Ovary (tissue), 9 donors: ENCODE results near the gene RPRD1B. TPM values are rescaled to one million over a fixed set of nuclear protein-coding genes. Genes with fewer than 3 reads are reported as not detected.

ENCODE experiments used
- DNase-seq, 5 donors: peaks; one replicate each; pipeline ENCODE4 v3.0.0-alpha.2; 2019 to 2020
- H3K27ac ChIP-seq, 2 donors: fragments of 200-600 bp; one replicate each; pipeline versions ENCODE4 v1.5.1 to v1.8.0; 2019 to 2022
- H3K27me3 ChIP-seq: fragments of 200-600 bp; one replicate; pipeline ENCODE4 v1.8.0; 2022
- H3K36me3 ChIP-seq: fragments of 200-600 bp; sonication (generic); one replicate; pipeline ENCODE4 v1.5.1; 2019
- H3K4me1 ChIP-seq: one replicate; pipeline ENCODE4 v1.8.1; 2013; ENCODE audit warnings: mild to moderate bottlenecking, moderate library complexity; ENCODE audit not compliant: insufficient read depth
- H3K4me3 ChIP-seq: fragments of 200-600 bp; sonication (generic); one replicate; pipeline ENCODE4 v1.5.1; 2017
- H3K9me3 ChIP-seq, 2 donors: fragments of 200-600 bp in 1 of 2; sonication (generic) in 1 of 2; one replicate each; pipeline versions ENCODE4 v1.5.1 to v1.8.1; 2013 to 2019; ENCODE audit warnings: mild to moderate bottlenecking in 1 of 2, moderate library complexity in 1 of 2
- EP300 ChIP-seq: sonication (generic); formaldehyde crosslinking; IDR thresholded peaks from one replicate; pipeline ENCODE4 v1.6.1; 2017; ENCODE audit warnings: antibody characterized with exemption
- POLR2A ChIP-seq: fragments of 450-650 bp; IDR thresholded peaks from one replicate; pipeline ENCODE4 v1.6.1; 2017; ENCODE audit warnings: antibody characterized with exemption, mild to moderate bottlenecking, moderate library complexity
- whole genome bisulfite sequencing, 3 donors: extraction: QIAGEN DNeasy Blood & Tissue Kit in 1 of 3; methylation state at CpG; one replicate each; pipeline versions ENCODE4 v1.1.5 to v1.1.7; 2013 to 2017; 5-methylcytosine and 5-hydroxymethylcytosine counted together
- intact Hi-C, 4 donors: fragments of 100-400 bp; cut with DNase I; formaldehyde crosslinking; loops; one replicate each; pipeline versions ENCODE4 v1.11.0 to v1.15.1; 2022 to 2023
- polyA plus RNA-seq, 2 donors: library from polyadenylated mRNA; stranded (reverse); fragments of 200-250 nt in 1 of 2; fragments of 350-450 nt in 1 of 2; fragmentation: Illumina TruSeq in 1 of 2; extraction: RNeasy Lipid Tissue Mini Kit (QIAGEN cat#74804) in 1 of 2; gene quantifications; one replicate each; pipeline ENCODE4 v1.2.3, GENCODE V29; 2013 to 2014
- total RNA-seq, 7 donors: library from RNA; depleted of rRNA in 2 of 7; stranded (reverse); fragments of >200 nt in 2 of 7; fragmentation: NEBNext Ultra II Directional in 3 of 7; extraction: Animal tissue kit (Norgen Biotek cat#: 25700) in 3 of 7; gene quantifications; one replicate each; pipeline versions ENCODE4 v1.1.0 to v1.2.4, GENCODE V29; 2016 to 2023
- TF ChIP-seq, protein P1 (sequence below), 3 donors: fragments of 450-650 bp in 2 of 3; fragments of 200-600 bp in 1 of 3; IDR thresholded peaks; one replicate each; pipeline versions ENCODE4 v1.5.1 to v1.8.0; 2016 to 2022; ENCODE audit warnings: antibody characterized with exemption in 3 of 3, mild to moderate bottlenecking in 1 of 3
- donor health status: DM: no; HTN: no; CAD: no; lungs with moderate emphysema.
- donor health status: DM: no; HTN: no; CAD: no.
- donor health status: Bipolar disorder and iron deficiency.
- donor health status: DM: yes; HTN: yes; CAD: no.
- donor health status: DM: no; HTN: no; CAD: no.
- donor health status: DM: yes; HTN: yes; CAD: no.

RPRD1B gene
- total and polyA plus RNA-seq, 9 donors = 12.1 to 45.3 (median 33.4) TPM

DNA sequence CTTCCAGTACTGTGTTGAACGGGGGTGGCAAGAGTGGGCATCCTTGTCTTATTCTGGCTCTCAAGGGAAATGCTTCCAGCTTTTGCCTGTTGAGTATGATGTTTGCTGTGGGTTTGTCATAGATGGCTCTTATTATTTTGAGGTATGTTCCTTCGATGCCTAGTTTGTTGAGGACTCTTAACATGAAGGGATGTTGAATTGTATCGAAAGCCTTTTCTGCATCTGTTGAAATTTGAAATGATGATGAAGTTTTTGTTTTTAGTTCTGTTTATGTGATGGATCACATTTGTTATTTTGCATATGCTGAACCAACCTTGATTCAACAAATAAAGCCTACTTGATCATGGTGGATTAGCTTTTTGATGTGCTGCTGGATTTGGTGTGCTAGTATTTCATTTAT is 48.0 kb downstream of the RPRD1B start:
- Histone ChIP-seq H3K27ac (no peak overlapping the region), H3K27me3 (no peaks in the 10 kb centered on the region), H3K4me1 (peaks cover 16% of the 10 kb centered on the region), H3K9me3 (no peaks in the 10 kb centered on the region), H3K36me3 (no peaks in the 10 kb centered on the region), H3K4me3 (no peak overlapping the region)
- 49 to 69% (median 50%) methylated on average over 3 of the region's 3 CpGs for WGBS, 3 donors
- no peak for DNase-seq
- no peak for TF ChIP-seq POLR2A
- TF ChIP-seq EP300 = no peak
- TF ChIP-seq, protein P1, sequence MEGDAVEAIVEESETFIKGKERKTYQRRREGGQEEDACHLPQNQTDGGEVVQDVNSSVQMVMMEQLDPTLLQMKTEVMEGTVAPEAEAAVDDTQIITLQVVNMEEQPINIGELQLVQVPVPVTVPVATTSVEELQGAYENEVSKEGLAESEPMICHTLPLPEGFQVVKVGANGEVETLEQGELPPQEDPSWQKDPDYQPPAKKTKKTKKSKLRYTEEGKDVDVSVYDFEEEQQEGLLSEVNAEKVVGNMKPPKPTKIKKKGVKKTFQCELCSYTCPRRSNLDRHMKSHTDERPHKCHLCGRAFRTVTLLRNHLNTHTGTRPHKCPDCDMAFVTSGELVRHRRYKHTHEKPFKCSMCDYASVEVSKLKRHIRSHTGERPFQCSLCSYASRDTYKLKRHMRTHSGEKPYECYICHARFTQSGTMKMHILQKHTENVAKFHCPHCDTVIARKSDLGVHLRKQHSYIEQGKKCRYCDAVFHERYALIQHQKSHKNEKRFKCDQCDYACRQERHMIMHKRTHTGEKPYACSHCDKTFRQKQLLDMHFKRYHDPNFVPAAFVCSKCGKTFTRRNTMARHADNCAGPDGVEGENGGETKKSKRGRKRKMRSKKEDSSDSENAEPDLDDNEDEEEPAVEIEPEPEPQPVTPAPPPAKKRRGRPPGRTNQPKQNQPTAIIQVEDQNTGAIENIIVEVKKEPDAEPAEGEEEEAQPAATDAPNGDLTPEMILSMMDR (IDR thresholded peaks at IDR 0.05) = no peak
- intact Hi-C loops = loop anchor here in 1 of 4 donors (5.0 kb wide), 1 partner anchor 71 kb away; no protein-coding TSS in a partner anchor

DNA sequence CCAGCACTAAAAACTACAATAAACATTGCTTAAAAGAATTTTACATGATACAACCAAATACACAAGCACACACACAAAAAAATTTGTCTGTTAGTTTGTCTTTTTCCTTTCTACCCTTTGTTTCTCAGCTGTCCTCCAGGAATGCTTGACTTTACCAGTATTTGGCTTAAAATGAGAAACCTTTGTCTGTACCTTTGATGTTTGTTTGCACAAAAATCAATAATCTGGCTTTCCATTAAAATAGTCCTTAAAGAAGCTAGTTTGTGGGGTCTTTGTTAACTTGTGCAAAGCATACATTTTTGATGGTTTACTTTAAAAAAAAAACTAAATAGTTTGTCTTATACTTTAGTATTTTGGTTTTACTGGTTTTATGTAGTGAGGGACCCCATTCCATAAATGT is 49.3 kb downstream of the RPRD1B start:
- Histone ChIP-seq H3K9me3 (no peaks in the 10 kb centered on the region), H3K27me3 (no peaks in the 10 kb centered on the region), H3K36me3 (no peaks in the 10 kb centered on the region), H3K27ac (no peak overlapping the region), H3K4me1 (peaks cover 16% of the 10 kb centered on the region), H3K4me3 (no peak overlapping the region)
- TF ChIP-seq EP300 (no peak), POLR2A (no peak)
- TF ChIP-seq, protein P1 (IDR thresholded peaks at IDR 0.05) = no peak
- DNase-seq = no peak
- intact Hi-C loops = loop anchor here in 1 of 4 donors (5.0 kb wide), 1 partner anchor 69 kb away; no protein-coding TSS in a partner anchor

DNA sequence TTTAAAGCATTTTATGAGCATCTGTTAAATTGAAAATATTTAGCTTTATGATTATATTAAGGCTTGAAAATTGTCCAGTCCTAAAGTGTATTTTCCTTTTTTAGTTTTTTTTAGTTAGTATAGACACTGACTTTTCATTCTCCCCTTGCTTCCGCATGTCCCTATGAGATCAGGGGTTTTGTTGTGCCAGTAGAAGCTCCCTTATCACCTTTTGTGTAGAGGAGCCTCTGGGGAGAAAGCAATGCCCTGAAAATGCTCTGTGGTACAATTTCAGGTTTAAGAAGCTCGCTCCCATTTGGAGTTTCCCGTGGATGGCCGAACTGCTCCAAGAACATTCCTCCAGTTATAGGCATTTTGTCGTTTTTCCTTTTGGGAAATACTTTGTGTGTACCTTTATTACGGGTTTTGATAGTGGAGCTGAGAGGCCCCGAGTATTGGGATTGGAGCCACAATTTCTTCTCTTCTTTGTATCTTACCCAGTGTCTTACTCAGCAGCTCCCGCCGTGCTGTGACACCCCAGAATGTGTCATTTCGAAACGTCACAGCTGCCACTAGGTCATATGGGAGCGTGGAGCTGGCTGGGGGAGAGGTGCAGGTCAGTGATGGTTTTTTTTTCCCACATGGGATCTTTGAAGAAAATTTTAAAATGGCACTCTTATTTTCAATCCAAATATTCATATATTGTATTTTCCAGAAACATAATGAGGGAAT is 49.9 kb downstream of the RPRD1B start:
- no peak for DNase-seq
- H3K9me3 ChIP-seq = no peaks in the 10 kb centered on the region
- H3K27ac ChIP-seq = no peak overlapping the region
- no peak overlapping the region for H3K4me3 ChIP-seq
- TF ChIP-seq, protein P1 (IDR thresholded peaks at IDR 0.05) = no peak
- TF ChIP-seq EP300 (no peak), POLR2A (no peak)
- no peaks in the 10 kb centered on the region for H3K36me3 ChIP-seq
- H3K4me1 ChIP-seq = peaks cover 16% of the 10 kb centered on the region
- H3K27me3 ChIP-seq = no peaks in the 10 kb centered on the region
- 47 to 61% (median 53%) methylated on average over 12 of the region's 12 CpGs for WGBS, 3 donors
- intact Hi-C loops = loop anchor here in 1 of 4 donors (5.0 kb wide), 1 partner anchor 69 kb away; no protein-coding TSS in a partner anchor

DNA sequence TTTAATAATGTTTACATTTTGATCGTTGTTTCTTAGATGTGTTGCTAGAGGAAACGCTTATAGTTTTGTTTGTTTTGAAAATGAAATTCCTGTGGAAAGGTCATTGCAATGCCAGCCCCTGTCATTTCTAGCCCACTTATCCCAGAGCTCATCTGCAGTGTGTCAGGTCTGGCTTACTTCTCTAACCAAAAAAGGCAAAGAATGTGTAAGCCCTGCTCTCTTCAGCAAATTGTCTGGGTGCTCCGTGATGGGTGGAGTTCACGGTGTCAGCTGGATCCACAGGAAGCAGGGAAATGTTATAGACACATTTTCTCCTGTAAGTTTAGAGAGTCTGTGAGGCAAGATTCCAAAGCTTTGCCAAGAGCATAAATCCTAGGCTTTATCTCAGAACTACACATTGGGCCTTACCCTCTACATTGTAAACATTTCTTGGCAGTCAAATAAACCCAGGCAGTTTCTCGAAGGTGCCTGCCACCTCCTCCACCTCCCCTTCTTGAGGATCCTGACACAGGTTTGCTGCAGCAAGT is 50.9 kb downstream of the RPRD1B start:
- peaks cover 16% of the 10 kb centered on the region for H3K4me1 ChIP-seq
- WGBS, 3 donors = 10 to 24% (median 14%) methylated on average over 5 of the region's 5 CpGs

More for the DNA sequence above, 50.9 kb downstream of the RPRD1B start:
- no peak for DNase-seq
- Histone ChIP-seq H3K27ac (no peak overlapping the region), H3K9me3 (no peaks in the 10 kb centered on the region), H3K36me3 (no peaks in the 10 kb centered on the region), H3K4me3 (no peak overlapping the region), H3K27me3 (no peaks in the 10 kb centered on the region)
- TF ChIP-seq, protein P1 (IDR thresholded peaks at IDR 0.05) = no peak
- TF ChIP-seq POLR2A = no peak
- no peak for TF ChIP-seq EP300
- intact Hi-C loops = loop anchor here in 1 of 4 donors (5.0 kb wide), 1 partner anchor 68 kb away; no protein-coding TSS in a partner anchor
